Cortex of kidney (tissue), 1 donor: ENCODE results near the gene DHDH.

Source experiments
- DNase-seq: peaks from one replicate; lab custom pipeline; 2025; lab: John Stamatoyannopoulos, UW

Gene DHDH

GRCh38 chr19:48950830-48951519 is 17.5 kb downstream of the DHDH start:
- no peak for DNase-seq

DNA sequence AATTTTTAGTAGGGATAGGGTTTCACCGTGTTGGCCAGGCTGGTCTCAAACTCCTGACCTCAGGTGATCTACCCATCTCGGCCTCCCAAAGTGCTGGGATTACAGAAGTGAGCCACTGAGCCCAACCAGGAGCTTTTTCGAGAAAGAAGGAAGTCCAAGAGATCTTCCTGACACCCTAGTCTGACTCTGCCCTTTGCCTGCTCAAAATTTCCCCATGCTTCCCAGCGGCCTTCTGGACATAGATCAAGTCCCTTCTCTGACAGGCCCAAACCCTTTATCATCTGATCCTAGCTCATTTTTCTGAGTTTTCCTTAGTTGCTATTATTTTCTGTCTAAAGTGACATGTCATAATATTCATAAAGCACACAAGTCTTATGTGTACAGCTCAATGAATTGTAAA is 19.6 kb downstream of the DHDH start:
- DNase-seq: no peak

DNA sequence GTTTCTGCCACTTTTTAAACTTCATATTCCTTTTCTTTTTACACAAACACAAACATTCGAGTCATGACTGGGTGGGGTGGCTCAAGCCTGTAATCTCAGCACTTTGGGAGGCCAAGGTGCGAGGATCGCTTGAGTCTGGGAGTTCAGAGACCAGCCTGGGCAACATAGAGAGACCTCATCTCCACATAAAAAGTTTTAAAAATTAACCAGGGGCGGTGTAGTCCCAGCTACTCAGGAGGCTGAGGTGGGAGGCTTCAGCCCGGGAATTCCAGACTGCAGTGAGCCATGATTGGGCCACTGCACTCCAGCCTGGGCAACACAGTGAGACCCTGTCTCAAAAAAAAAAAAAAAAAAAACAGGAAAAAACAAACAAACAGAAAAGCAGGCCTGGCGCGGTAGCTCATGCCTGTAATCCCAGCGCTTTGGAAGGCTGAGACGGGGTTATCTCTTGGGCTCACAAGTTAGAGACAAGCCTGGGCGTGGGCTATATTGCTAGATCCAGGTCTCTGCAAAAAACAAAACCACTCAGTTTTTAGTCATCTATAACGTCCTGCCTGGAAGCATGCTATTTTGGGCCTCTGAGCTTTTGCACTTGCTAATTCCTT is 20.6 kb downstream of the DHDH start:
- no peak for DNase-seq

DNA sequence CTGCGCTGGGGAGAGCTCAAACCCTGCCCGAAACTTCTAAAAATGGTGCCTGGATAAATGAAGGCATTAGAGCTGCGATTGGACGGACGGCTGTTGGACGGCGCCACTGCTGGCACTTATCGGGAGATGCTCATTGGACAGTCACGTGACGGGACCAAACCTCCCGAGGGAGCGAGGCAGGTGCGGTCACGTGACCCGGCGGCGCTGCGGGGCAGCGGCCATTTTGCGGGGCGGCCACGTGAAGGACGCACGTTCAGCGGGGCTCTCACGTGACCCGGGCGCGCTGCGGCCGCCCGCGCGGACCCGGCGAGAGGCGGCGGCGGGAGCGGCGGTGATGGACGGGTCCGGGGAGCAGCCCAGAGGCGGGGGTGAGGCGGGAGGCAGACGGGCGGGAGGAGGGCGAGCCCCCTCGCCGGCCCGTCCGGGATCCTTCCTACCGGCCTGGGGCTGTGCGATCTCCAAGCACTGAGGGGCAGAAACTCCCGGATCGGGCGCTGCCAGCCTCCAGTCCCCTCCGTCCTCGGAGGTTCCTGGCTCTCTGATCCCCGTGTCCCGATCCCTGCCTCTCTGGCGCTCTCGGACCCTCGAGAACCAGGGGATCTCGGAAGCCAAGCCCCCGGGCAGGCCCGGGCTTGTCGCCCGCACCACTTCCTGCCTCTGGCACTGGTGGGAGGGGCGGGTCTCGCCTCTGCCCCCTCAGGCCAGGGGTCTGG is 21.3 kb downstream of the DHDH start, which contains the start of gene BAX:
Gene BAX (plus strand): TSS at position 281 of the 713 bp plus-strand sequence. CDS start 54 bp downstream, at position 335.
- DNase-seq: peak; percentile 58

DNA sequence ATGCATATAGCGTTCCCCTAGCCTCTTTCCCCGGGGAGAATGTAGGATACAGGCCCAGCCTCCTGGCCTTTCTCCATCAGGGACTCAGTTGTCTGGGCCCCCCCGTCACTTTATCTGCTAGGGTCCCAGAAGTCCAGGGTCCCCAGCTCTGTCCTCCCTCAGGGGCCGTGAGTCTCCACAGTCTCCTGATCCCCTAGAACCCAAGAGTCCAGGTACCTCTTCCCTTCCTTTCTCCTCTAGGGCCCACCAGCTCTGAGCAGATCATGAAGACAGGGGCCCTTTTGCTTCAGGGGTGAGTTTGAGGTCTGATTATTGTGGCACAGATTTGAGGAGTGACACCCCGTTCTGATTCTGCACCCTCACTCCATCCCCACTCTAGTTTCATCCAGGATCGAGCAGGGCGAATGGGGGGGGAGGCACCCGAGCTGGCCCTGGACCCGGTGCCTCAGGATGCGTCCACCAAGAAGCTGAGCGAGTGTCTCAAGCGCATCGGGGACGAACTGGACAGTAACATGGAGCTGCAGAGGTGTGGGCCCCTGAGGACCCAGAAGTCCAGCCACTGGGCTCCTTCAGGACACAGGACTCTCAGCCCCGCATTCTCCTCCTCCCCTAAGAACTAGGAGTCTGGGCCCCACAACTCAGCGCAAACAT is 21.9 kb downstream of the DHDH start:
- no peak for DNase-seq

DNA sequence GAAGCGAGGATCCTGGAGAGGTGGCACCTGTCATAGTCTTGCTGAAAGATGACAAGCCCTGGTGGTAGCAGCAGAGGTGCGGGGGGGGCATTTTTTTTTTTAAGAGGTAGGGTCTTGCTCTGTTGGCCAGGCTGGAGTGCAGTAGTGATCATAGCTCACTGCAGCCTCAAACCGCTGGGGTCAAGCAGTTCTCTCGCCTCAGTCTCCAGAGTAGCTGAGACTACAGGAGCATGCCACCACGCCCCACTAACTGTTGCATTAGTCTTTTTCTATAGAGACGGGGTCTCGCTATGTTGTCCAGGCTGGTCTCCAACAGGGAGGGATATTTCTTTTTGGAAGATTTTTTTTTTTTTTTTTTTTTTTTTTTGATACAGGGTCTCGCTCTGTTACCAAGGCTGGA is 24.5 kb downstream of the DHDH start:
- DNase-seq: no peak

GRCh38 chr19:48959341-48960239 is 26.1 kb downstream of the DHDH start:
- DNase-seq: no peak

- no peak for DNase-seq
Observed at GRCh38 chr19:48961051-48961649, 27.7 kb downstream of the DHDH start.

GRCh38 chr19:48961673-48962028 is 28.2 kb downstream of the DHDH start:
- no peak for DNase-seq

DNA sequence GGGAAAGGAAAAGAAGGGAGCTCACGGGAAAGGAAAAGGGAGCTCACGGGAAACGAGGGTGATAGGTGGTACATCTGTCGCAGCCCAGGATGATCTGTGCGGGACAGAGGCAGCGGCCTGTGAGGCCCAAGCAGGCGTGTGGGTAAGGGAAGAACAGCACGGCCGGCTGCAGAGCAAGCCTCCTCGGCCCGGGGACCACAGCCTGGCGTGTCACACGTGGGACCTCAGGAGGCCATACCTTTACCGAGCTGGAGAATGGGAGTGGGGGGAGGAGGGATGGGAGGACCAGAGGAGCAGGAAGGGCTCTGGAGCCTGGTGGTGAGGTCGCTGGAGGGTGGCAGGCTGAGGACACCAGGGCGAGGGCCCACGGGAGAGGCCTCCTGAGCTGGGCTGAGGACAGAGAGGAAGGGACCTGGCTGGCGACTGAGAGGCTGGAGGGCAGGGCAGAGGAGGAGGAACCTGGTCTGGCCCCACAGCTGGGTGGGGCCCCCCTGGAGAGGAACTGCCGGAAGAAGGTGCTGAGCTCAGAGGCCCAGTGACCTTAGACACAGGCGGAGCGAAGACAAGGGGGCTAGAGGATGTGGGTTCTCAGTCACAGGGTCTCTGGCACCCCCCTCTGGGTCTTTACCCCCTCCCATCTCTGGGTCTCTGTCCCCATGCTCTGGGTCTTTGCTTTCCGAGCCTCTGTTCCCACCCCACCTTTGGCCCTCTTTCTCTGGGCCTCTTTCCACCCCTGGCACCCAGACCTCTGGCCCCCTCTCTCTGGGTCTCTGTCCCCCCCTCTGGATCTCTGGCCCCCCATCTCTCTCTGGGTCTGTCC is 28.7 kb downstream of the DHDH start:
- DNase-seq: no peak

DNA sequence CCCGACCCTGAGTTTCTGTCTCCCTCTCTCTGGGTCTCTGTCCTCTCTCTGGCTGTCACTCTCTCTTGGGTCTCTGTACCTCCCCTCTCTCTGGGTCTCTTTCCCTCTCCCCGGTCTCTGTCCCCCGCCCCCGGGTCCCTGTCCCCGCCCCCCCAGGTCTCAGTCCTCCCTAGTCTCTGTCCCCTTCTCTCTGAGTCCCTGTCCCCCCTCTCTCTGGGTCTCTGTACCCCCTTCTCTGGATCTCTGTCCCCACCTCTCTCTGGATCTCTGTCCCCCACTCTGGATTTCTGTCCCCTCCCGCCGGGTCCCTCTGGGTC is 29.3 kb downstream of the DHDH start:
- DNase-seq: no peak

GRCh38 chr19:48963371-48964204 is 30.1 kb downstream of the DHDH start:
- no peak for DNase-seq

DNA sequence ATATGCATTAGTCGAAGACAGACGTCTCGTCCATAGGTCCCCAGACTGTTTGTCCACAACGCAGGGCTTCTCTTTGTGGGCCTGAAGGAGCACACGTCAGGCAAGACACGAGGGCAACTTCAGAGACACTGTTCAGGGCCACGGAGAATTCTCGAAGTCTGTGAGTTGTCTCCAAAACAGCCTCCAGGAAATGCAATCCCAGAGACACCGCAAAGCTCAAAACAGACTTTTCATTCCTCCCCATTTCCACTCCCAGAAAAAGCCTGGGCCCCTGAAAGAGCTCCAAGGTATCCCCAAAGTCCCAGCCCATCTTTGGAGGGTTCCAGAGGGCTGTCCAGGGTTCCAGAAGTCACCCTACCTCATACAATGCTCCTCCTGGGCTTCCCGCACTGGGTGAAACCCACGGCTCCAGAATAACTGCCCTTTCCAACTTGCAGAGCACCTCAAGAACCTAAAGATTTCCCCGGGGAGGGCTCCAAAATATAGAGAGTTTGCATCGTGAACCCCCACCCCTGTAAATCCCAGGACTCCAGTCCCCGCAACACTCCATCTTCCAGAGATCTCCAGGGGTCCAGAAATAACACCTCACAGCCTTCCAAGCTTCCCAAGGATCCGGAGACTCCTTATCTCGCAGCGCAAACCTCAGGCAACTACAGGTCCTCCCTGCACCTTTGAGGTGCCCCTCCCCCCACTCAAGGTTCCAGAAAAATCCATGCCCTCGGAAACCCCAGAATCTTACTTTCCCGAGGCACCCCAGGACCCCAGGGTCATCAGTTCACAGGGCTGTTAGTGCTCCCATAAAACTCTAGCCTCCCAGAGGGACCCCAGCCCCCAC is 30.9 kb downstream of the DHDH start:
- DNase-seq: no peak

GRCh38 chr19:48965040-48965805 is 31.7 kb downstream of the DHDH start, which contains the start of gene FTL:
Gene FTL, plus strand, starts transcription at chr19:48965309. Its CDS starts 199 bp downstream, at chr19:48965508.
- DNase-seq: peak; percentile 85

GRCh38 chr19:48965806-48966540 is 32.5 kb downstream of the DHDH start:
- no peak for DNase-seq

DNA sequence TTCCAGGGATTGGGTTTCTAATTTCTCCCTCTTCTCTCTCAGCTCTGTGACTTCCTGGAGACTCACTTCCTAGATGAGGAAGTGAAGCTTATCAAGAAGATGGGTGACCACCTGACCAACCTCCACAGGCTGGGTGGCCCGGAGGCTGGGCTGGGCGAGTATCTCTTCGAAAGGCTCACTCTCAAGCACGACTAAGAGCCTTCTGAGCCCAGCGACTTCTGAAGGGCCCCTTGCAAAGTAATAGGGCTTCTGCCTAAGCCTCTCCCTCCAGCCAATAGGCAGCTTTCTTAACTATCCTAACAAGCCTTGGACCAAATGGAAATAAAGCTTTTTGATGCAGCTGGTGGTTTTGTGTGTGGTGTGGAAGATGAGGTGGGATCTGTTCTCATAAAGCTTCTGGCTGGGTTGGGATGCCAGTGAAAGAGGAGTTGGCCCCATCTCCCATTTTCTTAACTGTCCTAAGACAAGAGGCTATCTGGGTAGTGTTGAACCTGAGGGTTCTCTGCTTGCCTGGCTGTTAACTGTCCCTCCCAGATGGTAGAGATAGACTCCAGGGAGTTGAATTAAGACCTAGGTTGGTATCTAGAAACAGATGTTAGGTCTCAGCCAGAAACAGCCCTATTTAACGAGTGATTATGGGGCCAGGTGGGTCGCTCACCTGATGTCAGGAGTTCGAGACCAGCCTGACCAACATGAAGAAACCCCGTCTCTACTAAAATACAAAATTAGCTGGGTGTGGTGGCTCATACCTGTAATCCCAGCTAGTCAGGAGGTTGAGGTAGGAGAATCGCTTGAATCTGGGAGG is 33.2 kb downstream of the DHDH start:
- DNase-seq: no peak
